HepG2 (cell line): ENCODE results near the gene ACAP3. TPM values are rescaled to one million over a fixed set of nuclear protein-coding genes. Genes with fewer than 3 reads are reported as not detected.
A peak's percentile ranks its signal among the peaks of the same experiment; 100 is the strongest.

Experiments
- DNMT1 ChIP-seq: sonication (generic); formaldehyde crosslinking; IDR thresholded peaks from 2 replicates; pipeline ENCODE4 v1.5.1; 2020; ENCODE audit warnings: mild to moderate bottlenecking, missing genetic modification reagents
- EHMT2 ChIP-seq: fragments of 200-600 bp; sonication (generic); IDR thresholded peaks from 2 replicates; pipeline ENCODE4 v1.7.0; 2017; ENCODE audit warnings: antibody characterized with exemption, low read depth, low read length, borderline replicate concordance
- FOXK1 ChIP-seq: sonication (generic); formaldehyde crosslinking; IDR thresholded peaks from 2 replicates; pipeline ENCODE4 v1.4.0; 2020; ENCODE audit warnings: low read depth, missing genetic modification reagents, borderline replicate concordance
- MYC ChIP-seq: sonication (generic); formaldehyde crosslinking; IDR thresholded peaks from 2 replicates; pipeline ENCODE4 v1.9.0; 2021; ENCODE audit warnings: missing genetic modification reagents, borderline replicate concordance
- NFKB2 ChIP-seq: sonication (generic); formaldehyde crosslinking; IDR thresholded peaks from 2 replicates; pipeline ENCODE4 v1.4.0; 2020; ENCODE audit warnings: missing genetic modification reagents, borderline replicate concordance
- SKIL ChIP-seq: sonication (generic); formaldehyde crosslinking; IDR thresholded peaks from 2 replicates; pipeline ENCODE4 v1.8.0; 2022; ENCODE audit warnings: missing genetic modification reagents, mild to moderate bottlenecking, moderate library complexity, borderline replicate concordance
- ZBTB3 ChIP-seq: sonication (generic); formaldehyde crosslinking; IDR thresholded peaks from 2 replicates; pipeline ENCODE4 v1.4.0; 2020; ENCODE audit warnings: low read depth, mild to moderate bottlenecking, moderate library complexity, missing genetic modification reagents, borderline replicate concordance
- ZKSCAN1 ChIP-seq: fragments of 150-350 bp; IDR thresholded peaks from 2 replicates; pipeline ENCODE4 v1.6.1; 2014; ENCODE audit warnings: low read length
- ZNF34 ChIP-seq: sonication (generic); formaldehyde crosslinking; IDR thresholded peaks from 2 replicates; pipeline ENCODE4 v1.4.0; 2020; ENCODE audit warnings: mild to moderate bottlenecking, missing genetic modification reagents, borderline replicate concordance
- ZNF678 ChIP-seq: sonication (generic); formaldehyde crosslinking; IDR thresholded peaks from 2 replicates; pipeline ENCODE4 v1.4.0; 2020; ENCODE audit warnings: mild to moderate bottlenecking, missing genetic modification reagents
- polyA plus RNA-seq, 8 experiments: library from polyadenylated mRNA; depleted of rRNA in 3 of 8; stranded (reverse) in 7 of 8; unstranded in 1 of 8; fragments of >200 nt; fragmentation: Illumina TruSeq in 4 of 8; extraction: Trizol in 4 of 8; gene quantifications; 2 replicates each; pipeline versions ENCODE4 v1.2.1 to v1.2.3, GENCODE V29; 2011 to 2016; ENCODE audit warnings: low read depth in 4 of 8, missing spikeins in 1 of 8, mixed read lengths in 1 of 8; ENCODE audit not compliant: insufficient read depth in 1 of 8
- total RNA-seq, 5 experiments: library from RNA; depleted of rRNA; stranded (reverse); fragments of >200 nt; fragmentation: Illumina TruSeq; extraction: Trizol; gene quantifications; 2 replicates each; pipeline ENCODE4 v1.2.3, GENCODE V29; 2016; ENCODE audit warnings: low read depth in 1 of 5
- TF ChIP-seq, protein P1 (sequence below), 2 experiments: sonication (generic) in 1 of 2; formaldehyde crosslinking in 1 of 2; IDR thresholded peaks; 2 replicates each; pipeline versions ENCODE4 v1.6.1 to v1.9.0; 2014 to 2022; ENCODE audit warnings: antibody characterized with exemption in 1 of 2, borderline replicate concordance in 1 of 2, inconsistent platforms in 1 of 2, low read depth in 1 of 2, missing genetic modification reagents in 1 of 2
- TF ChIP-seq, protein P2 (sequence below): sonication (generic); formaldehyde crosslinking; IDR thresholded peaks from 2 replicates; pipeline ENCODE4 v1.4.0; 2020; ENCODE audit warnings: missing genetic modification reagents
- TF ChIP-seq, protein P3 (sequence below): sonication (generic); formaldehyde crosslinking; IDR thresholded peaks from 2 replicates; pipeline ENCODE4 v1.4.0; 2020; ENCODE audit warnings: mild to moderate bottlenecking, missing genetic modification reagents
- TF ChIP-seq, protein P4 (sequence below): IDR thresholded peaks from 2 replicates; pipeline ENCODE4 v1.6.1; 2016; ENCODE audit warnings: mild to moderate bottlenecking

ACAP3 gene
- total and polyA plus RNA-seq, 2 of the 13 experiments (the other 11 are each of a cell fraction or from before 2014, with no cell fraction given): 29.4 to 50.8 TPM

GRCh38 chr1:1291548-1292441, 15.9 kb downstream of the ACAP3 start (continued):
- TF ChIP-seq, protein P1, sequence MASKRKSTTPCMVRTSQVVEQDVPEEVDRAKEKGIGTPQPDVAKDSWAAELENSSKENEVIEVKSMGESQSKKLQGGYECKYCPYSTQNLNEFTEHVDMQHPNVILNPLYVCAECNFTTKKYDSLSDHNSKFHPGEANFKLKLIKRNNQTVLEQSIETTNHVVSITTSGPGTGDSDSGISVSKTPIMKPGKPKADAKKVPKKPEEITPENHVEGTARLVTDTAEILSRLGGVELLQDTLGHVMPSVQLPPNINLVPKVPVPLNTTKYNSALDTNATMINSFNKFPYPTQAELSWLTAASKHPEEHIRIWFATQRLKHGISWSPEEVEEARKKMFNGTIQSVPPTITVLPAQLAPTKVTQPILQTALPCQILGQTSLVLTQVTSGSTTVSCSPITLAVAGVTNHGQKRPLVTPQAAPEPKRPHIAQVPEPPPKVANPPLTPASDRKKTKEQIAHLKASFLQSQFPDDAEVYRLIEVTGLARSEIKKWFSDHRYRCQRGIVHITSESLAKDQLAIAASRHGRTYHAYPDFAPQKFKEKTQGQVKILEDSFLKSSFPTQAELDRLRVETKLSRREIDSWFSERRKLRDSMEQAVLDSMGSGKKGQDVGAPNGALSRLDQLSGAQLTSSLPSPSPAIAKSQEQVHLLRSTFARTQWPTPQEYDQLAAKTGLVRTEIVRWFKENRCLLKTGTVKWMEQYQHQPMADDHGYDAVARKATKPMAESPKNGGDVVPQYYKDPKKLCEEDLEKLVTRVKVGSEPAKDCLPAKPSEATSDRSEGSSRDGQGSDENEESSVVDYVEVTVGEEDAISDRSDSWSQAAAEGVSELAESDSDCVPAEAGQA (IDR thresholded peaks at IDR 0.05; ENCODE audit: low read depth): no peak
- TF ChIP-seq, protein P1 (CRISPR knock-in tag; IDR thresholded peaks at IDR 0.05; ENCODE audit: borderline replicate concordance): no peak
- TF ChIP-seq, protein P2, sequence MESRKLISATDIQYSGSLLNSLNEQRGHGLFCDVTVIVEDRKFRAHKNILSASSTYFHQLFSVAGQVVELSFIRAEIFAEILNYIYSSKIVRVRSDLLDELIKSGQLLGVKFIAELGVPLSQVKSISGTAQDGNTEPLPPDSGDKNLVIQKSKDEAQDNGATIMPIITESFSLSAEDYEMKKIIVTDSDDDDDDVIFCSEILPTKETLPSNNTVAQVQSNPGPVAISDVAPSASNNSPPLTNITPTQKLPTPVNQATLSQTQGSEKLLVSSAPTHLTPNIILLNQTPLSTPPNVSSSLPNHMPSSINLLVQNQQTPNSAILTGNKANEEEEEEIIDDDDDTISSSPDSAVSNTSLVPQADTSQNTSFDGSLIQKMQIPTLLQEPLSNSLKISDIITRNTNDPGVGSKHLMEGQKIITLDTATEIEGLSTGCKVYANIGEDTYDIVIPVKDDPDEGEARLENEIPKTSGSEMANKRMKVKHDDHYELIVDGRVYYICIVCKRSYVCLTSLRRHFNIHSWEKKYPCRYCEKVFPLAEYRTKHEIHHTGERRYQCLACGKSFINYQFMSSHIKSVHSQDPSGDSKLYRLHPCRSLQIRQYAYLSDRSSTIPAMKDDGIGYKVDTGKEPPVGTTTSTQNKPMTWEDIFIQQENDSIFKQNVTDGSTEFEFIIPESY (CRISPR knock-in tag): peak; percentile 98
- TF ChIP-seq NFKB2 (CRISPR knock-in tag) (no peak), FOXK1 (CRISPR knock-in tag) (no peak), ZNF678 (CRISPR knock-in tag) (no peak), MYC (CRISPR knock-in tag) (no peak; the same call in 1 of the 2 replicates), SKIL (CRISPR knock-in tag) (no peak), DNMT1 (CRISPR knock-in tag) (peak; percentile 57; the same call in 1 of the 2 replicates), ZKSCAN1 (no peak), ZBTB3 (CRISPR knock-in tag) (no peak), ZNF34 (CRISPR knock-in tag) (no peak), EHMT2 (no peak)
- TF ChIP-seq, protein P3, sequence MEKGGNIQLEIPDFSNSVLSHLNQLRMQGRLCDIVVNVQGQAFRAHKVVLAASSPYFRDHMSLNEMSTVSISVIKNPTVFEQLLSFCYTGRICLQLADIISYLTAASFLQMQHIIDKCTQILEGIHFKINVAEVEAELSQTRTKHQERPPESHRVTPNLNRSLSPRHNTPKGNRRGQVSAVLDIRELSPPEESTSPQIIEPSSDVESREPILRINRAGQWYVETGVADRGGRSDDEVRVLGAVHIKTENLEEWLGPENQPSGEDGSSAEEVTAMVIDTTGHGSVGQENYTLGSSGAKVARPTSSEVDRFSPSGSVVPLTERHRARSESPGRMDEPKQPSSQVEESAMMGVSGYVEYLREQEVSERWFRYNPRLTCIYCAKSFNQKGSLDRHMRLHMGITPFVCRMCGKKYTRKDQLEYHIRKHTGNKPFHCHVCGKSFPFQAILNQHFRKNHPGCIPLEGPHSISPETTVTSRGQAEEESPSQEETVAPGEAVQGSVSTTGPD: no peak
- TF ChIP-seq, protein P4, sequence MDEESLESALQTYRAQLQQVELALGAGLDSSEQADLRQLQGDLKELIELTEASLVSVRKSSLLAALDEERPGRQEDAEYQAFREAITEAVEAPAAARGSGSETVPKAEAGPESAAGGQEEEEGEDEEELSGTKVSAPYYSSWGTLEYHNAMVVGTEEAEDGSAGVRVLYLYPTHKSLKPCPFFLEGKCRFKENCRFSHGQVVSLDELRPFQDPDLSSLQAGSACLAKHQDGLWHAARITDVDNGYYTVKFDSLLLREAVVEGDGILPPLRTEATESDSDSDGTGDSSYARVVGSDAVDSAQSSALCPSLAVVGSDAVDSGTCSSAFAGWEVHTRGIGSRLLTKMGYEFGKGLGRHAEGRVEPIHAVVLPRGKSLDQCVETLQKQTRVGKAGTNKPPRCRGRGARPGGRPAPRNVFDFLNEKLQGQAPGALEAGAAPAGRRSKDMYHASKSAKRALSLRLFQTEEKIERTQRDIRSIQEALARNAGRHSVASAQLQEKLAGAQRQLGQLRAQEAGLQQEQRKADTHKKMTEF: no peak
